Astrocyte of the spinal cord (primary cell): Measurements from ENCODE around the gene FGFBP2.

Experiments
- DNase-seq: peaks from one replicate; pipeline ENCODE4 v3.0.0; 2011; ENCODE audit warnings: low read depth, low spot score
- H3K4me3 ChIP-seq: 2 replicates; pipeline ENCODE4 v1.5.1; 2011; ENCODE audit warnings: low read depth, mild to moderate bottlenecking, low read length, moderate library complexity
- in situ Hi-C: cut with HindIII; loops from 2 replicates; pipeline ENCODE4 v1.10.0; 2017; ENCODE audit warnings: low sequenced_read_pairs
- TF ChIP-seq, protein P1 (sequence below): IDR thresholded peaks from 2 replicates; pipeline ENCODE4 v1.5.1; 2012; ENCODE audit warnings: low read depth, mild to moderate bottlenecking, low read length, inconsistent platforms

The FGFBP2 gene

DNA sequence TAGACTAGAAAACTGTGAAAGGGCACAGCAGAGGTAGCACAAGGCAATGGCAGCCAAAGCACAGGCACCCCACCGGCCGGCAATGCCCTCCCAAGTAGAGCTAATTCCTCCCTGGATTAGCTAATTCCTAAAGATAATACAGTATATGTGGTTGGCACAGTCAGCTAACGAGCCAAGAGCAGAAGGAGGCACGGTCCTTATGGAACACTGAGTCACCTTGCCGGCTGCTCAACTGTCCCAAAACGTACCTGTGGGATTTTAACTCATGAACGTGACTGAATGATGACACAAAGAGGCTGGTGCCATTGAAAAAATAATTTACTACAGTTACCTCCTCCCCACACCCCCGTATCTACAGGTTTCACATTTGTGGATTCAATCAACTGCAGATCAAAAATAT lies 15.3 kb downstream of the FGFBP2 start:
- in situ Hi-C loops, result no loop called here

DNA sequence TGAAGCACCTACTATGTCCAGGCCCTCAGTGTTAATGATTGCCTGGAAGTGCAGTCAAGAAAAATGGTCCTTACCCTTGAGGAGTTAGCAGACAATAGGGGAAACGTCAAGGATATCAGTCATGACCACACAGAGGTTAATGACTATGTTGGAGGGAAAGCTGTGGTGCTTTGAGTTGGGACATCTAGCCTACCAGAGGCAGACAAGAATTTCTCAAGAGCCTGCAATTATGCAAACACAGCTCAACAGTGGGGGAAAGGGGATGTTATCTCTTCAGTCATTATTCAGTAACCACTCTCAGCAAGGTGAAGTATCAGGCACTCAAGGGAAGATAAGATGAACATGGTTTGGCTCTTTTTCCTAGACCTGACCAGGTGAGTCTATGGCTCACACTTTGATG lies 17.5 kb downstream of the FGFBP2 start:
- no peak for DNase-seq
- TF ChIP-seq, protein P1, sequence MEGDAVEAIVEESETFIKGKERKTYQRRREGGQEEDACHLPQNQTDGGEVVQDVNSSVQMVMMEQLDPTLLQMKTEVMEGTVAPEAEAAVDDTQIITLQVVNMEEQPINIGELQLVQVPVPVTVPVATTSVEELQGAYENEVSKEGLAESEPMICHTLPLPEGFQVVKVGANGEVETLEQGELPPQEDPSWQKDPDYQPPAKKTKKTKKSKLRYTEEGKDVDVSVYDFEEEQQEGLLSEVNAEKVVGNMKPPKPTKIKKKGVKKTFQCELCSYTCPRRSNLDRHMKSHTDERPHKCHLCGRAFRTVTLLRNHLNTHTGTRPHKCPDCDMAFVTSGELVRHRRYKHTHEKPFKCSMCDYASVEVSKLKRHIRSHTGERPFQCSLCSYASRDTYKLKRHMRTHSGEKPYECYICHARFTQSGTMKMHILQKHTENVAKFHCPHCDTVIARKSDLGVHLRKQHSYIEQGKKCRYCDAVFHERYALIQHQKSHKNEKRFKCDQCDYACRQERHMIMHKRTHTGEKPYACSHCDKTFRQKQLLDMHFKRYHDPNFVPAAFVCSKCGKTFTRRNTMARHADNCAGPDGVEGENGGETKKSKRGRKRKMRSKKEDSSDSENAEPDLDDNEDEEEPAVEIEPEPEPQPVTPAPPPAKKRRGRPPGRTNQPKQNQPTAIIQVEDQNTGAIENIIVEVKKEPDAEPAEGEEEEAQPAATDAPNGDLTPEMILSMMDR, result no peak
- in situ Hi-C loops, result no loop called here
- H3K4me3 ChIP-seq, result no peak overlapping the region

More for the DNA sequence above, 15.3 kb downstream of the FGFBP2 start:
- TF ChIP-seq, protein P1, result no peak
- no peak for DNase-seq
- no peak overlapping the region for H3K4me3 ChIP-seq

DNA sequence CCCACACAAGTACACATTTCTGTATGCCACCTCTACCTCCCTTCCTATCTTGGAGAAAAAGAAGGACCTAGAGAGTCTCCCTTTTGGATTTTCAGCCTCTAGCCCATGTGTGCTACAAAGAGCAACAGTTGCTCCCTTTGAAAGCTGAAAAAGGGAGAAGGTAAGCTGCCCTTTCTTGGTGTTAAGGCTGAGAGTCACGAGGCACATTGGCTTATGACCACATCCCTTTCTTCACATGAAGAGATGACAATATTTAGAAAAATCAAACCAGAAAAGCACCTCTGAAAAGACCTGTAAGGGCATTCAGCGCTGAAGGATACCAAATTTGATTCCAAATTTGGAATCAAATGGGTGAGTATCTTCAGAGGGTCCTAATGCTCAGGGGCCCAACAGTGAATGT lies 18.1 kb downstream of the FGFBP2 start:
- no peak for DNase-seq
- H3K4me3 ChIP-seq, result no peak overlapping the region
- in situ Hi-C loops, result no loop called here
- TF ChIP-seq, protein P1, result no peak

DNA sequence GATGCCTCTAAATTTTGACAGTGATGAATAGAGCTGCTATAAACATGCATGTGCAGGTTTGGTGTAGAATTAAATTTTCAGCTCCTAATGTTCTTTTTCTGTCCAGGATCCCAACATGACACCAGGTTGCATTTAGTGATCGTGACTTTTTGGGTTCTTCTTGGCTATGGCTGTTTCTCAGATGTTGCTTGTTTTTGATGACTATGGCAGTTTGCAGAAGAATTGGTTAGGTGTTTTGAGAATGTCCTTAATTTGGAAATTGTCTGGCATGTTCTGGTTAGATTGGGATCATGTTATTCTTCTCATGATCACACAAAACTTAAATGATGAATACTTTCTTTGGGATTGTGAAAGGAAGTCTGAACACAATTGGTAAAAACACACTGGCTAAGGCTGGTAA lies 20.7 kb downstream of the FGFBP2 start:
- TF ChIP-seq, protein P1, result no peak
- no peak overlapping the region for H3K4me3 ChIP-seq
- in situ Hi-C loops, result no loop called here
- DNase-seq, result no peak

DNA sequence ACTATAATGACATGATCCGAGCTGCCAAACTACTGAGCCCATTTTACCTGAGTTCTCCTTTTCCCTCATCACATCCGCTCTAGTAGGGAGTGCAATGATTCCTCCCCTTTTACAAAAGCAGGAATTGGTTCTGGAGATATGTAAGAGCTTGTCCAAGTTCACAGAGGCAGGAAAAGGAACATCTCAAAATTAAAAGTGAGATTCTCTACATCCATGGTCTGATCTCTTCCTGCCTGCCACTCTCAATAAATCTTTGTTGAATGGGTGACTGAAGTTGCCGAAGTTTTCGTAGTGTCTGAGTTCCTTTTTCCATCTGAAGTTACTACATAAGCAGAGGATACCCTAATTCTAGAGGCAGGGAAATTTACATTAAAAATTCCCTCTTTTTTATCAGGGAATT lies 24.3 kb downstream of the FGFBP2 start, which contains the start of gene FGFBP1:
Gene FGFBP1 (minus strand): TSS at position 101 of the 400 bp plus-strand sequence. CDS start 2,108 bp downstream, outside the sequence.
- DNase-seq, result no peak

DNA sequence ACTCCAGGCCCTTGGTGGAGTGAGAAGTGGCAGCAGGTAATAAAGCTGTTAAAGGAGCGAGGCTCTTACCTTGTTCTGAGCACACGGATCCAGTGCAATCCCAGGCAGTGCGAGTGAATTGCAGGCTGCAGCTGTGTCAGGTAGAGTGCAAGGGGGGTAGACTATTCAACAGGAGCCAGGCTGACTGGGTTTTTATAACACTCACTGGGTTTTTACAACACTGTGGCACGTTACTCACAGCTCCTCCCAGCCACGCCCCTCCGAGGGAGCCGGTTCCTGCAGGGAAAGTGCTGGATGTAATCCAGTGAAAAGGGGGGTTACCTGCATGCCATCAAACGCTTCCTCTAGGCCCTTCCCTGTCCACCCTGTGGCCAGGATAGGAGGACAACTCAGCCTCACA lies 24.8 kb downstream of the FGFBP2 start:
- in situ Hi-C loops, result no loop called here

More for the DNA sequence above, 24.3 kb downstream of the FGFBP2 start, which contains the start of gene FGFBP1:
- no peak within 1 kb of the TSS for H3K4me3 ChIP-seq
- TF ChIP-seq, protein P1, result no peak
- in situ Hi-C loops, result no loop called here

More for the DNA sequence above, 24.8 kb downstream of the FGFBP2 start:
- TF ChIP-seq, protein P1, result no peak
- DNase-seq, result no peak
- no peak overlapping the region for H3K4me3 ChIP-seq
